Esophagus muscularis mucosa (tissue), 4 donors: ENCODE data around the gene ZNF408.

ENCODE experiments used
- EP300 ChIP-seq: sonication (generic); formaldehyde crosslinking; IDR thresholded peaks from one replicate; pipeline ENCODE4 v1.6.1; 2017; ENCODE audit warnings: antibody characterized with exemption
- POLR2A ChIP-seq: fragments of 450-650 bp; IDR thresholded peaks from one replicate; pipeline ENCODE4 v1.6.1; 2017; ENCODE audit warnings: antibody characterized with exemption, moderate library complexity, mild to moderate bottlenecking, low read depth
- POLR2AphosphoS5 ChIP-seq, 2 donors: sonication (generic); formaldehyde crosslinking; IDR thresholded peaks; one replicate each; pipeline ENCODE4 v1.6.1; 2017; ENCODE audit warnings: antibody characterized with exemption in 2 of 2
- TF ChIP-seq, protein P1 (sequence below), 3 experiments: fragments of 200-600 bp in 2 of 3; fragments of 450-650 bp in 1 of 3; sonication (generic) in 2 of 3; IDR thresholded peaks; one replicate each; pipeline ENCODE4 v1.5.1; 2017 to 2019; ENCODE audit warnings: antibody characterized with exemption in 3 of 3, mild to moderate bottlenecking in 2 of 3, moderate library complexity in 1 of 3

DNA sequence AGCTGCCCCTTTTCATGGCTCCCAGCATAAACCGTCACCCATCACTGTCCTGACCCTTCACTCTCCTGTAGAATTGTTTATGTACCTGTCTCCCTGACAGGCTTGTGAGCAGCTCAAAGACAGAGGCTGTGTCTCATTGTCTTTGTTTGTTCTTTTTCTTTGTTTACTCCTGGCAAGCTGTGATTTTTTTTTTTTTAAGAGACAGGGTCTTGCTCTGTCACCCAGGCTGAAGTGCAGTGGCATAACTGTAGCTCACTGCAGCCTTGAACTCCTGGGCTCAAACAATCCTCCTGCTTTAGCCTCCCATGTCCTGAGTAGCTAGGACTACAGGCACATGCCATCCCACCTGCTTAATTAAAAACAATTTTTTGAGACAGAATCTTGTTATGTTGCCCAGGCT, 10.1 kb upstream of the ZNF408 start:
- no peak for TF ChIP-seq POLR2A
- TF ChIP-seq, protein P1, sequence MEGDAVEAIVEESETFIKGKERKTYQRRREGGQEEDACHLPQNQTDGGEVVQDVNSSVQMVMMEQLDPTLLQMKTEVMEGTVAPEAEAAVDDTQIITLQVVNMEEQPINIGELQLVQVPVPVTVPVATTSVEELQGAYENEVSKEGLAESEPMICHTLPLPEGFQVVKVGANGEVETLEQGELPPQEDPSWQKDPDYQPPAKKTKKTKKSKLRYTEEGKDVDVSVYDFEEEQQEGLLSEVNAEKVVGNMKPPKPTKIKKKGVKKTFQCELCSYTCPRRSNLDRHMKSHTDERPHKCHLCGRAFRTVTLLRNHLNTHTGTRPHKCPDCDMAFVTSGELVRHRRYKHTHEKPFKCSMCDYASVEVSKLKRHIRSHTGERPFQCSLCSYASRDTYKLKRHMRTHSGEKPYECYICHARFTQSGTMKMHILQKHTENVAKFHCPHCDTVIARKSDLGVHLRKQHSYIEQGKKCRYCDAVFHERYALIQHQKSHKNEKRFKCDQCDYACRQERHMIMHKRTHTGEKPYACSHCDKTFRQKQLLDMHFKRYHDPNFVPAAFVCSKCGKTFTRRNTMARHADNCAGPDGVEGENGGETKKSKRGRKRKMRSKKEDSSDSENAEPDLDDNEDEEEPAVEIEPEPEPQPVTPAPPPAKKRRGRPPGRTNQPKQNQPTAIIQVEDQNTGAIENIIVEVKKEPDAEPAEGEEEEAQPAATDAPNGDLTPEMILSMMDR (IDR thresholded peaks at IDR 0.05): no peak
- no peak for TF ChIP-seq EP300
- no peak for TF ChIP-seq POLR2AphosphoS5 (IDR thresholded peaks at IDR 0.05)
